Measurements from ENCODE around the gene LRCH1.

DNA sequence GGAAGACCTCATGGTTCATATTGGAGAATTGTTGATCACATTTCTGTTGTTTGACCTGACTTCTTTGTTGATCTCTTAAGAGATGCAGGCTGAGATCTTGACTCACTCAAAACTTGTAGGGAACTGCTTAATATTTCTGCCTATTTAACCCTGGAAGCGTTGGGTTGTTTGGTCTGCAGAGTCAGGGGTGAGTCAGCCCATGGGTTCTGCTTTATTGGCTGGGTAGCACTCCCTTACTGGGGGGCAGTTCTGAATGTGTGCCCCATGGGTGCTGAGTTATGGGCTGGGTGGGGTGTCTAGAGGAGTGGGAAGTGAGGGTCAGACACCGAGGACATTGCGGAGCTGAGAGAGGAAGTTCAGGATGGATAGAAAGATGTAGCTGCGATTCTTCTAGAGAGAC, 87.9 kb downstream of the LRCH1 start:
- TF ChIP-seq, protein P1, sequence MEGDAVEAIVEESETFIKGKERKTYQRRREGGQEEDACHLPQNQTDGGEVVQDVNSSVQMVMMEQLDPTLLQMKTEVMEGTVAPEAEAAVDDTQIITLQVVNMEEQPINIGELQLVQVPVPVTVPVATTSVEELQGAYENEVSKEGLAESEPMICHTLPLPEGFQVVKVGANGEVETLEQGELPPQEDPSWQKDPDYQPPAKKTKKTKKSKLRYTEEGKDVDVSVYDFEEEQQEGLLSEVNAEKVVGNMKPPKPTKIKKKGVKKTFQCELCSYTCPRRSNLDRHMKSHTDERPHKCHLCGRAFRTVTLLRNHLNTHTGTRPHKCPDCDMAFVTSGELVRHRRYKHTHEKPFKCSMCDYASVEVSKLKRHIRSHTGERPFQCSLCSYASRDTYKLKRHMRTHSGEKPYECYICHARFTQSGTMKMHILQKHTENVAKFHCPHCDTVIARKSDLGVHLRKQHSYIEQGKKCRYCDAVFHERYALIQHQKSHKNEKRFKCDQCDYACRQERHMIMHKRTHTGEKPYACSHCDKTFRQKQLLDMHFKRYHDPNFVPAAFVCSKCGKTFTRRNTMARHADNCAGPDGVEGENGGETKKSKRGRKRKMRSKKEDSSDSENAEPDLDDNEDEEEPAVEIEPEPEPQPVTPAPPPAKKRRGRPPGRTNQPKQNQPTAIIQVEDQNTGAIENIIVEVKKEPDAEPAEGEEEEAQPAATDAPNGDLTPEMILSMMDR (IDR thresholded peaks at IDR 0.05) = no peak
- TF ChIP-seq EZH2 (IDR thresholded peaks at IDR 0.05) (no peak), EZH2phosphoT487 (IDR thresholded peaks at IDR 0.05) (no peak)
